ENCODE measurements around the gene FEV. TPM values are rescaled to one million over a fixed set of nuclear protein-coding genes. Genes with fewer than 3 reads are reported as not detected.
A peak's percentile ranks its signal among the peaks of the same experiment; 100 is the strongest.

The FEV gene
- total RNA-seq, 1 donor: not detected

GRCh38 chr2:218961651-218962570, 23.1 kb downstream of the FEV start:
- peaks cover 64% of the 10 kb centered on the region for H3K27me3 ChIP-seq (ENCODE audit: insufficient read depth, low read length)
- H4K20me1 ChIP-seq (ENCODE audit: insufficient read depth, low read length): no peaks in the 10 kb centered on the region
- no peak overlapping the region for H3K4me3 ChIP-seq (ENCODE audit: insufficient read depth, low read length)
- H3K4me1 ChIP-seq (ENCODE audit: insufficient read depth, low read length): no peaks in the 10 kb centered on the region
- no peak overlapping the region for H2AFZ ChIP-seq (ENCODE audit: low read length)
- no peaks in the 10 kb centered on the region for H3K9me3 ChIP-seq (ENCODE audit: low read depth, low read length)
- TF ChIP-seq, protein P1, sequence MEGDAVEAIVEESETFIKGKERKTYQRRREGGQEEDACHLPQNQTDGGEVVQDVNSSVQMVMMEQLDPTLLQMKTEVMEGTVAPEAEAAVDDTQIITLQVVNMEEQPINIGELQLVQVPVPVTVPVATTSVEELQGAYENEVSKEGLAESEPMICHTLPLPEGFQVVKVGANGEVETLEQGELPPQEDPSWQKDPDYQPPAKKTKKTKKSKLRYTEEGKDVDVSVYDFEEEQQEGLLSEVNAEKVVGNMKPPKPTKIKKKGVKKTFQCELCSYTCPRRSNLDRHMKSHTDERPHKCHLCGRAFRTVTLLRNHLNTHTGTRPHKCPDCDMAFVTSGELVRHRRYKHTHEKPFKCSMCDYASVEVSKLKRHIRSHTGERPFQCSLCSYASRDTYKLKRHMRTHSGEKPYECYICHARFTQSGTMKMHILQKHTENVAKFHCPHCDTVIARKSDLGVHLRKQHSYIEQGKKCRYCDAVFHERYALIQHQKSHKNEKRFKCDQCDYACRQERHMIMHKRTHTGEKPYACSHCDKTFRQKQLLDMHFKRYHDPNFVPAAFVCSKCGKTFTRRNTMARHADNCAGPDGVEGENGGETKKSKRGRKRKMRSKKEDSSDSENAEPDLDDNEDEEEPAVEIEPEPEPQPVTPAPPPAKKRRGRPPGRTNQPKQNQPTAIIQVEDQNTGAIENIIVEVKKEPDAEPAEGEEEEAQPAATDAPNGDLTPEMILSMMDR (IDR thresholded peaks at IDR 0.05; ENCODE audit: extremely low read depth, low read depth, low read length): no peak
- H3K27ac ChIP-seq (ENCODE audit: low read depth, low read length): no peak overlapping the region
- H3K36me3 ChIP-seq (ENCODE audit: insufficient read depth, low read length): no peaks in the 10 kb centered on the region
- DNase-seq (ENCODE audit: insufficient read length, low spot score, missing footprints): peak; percentile 91
- H3K79me2 ChIP-seq (ENCODE audit: insufficient read depth, low read length): no peaks in the 10 kb centered on the region
- H3K4me2 ChIP-seq (ENCODE audit: insufficient read depth, low read length): no peak overlapping the region

- Histone ChIP-seq H3K9me3 (ENCODE audit: low read depth, low read length) (no peaks in the 10 kb centered on the region), H3K4me2 (ENCODE audit: insufficient read depth, low read length) (no peak overlapping the region), H4K20me1 (ENCODE audit: insufficient read depth, low read length) (no peaks in the 10 kb centered on the region), H2AFZ (ENCODE audit: low read length) (no peak overlapping the region), H3K79me2 (ENCODE audit: insufficient read depth, low read length) (no peaks in the 10 kb centered on the region), H3K4me1 (ENCODE audit: insufficient read depth, low read length) (no peaks in the 10 kb centered on the region), H3K4me3 (ENCODE audit: insufficient read depth, low read length) (no peak overlapping the region), H3K27ac (ENCODE audit: low read depth, low read length) (no peak overlapping the region), H3K27me3 (ENCODE audit: insufficient read depth, low read length) (peaks cover 71% of the 10 kb centered on the region), H3K36me3 (ENCODE audit: insufficient read depth, low read length) (no peaks in the 10 kb centered on the region)
- peak; percentile 88 for DNase-seq (ENCODE audit: insufficient read length, low spot score, missing footprints)
- TF ChIP-seq, protein P1 (IDR thresholded peaks at IDR 0.05; ENCODE audit: extremely low read depth, low read depth, low read length): no peak
These were observed 23.8 kb downstream of the FEV start for GRCh38 chr2:218961229-218961628.

GRCh38 chr2:218960309-218961165, 24.4 kb downstream of the FEV start:
- TF ChIP-seq, protein P1 (IDR thresholded peaks at IDR 0.05; ENCODE audit: extremely low read depth, low read depth, low read length): no peak
- Histone ChIP-seq H2AFZ (ENCODE audit: low read length) (no peak overlapping the region), H3K4me3 (ENCODE audit: insufficient read depth, low read length) (no peak overlapping the region), H3K4me2 (ENCODE audit: insufficient read depth, low read length) (no peak overlapping the region), H3K9me3 (ENCODE audit: low read depth, low read length) (no peaks in the 10 kb centered on the region), H3K27me3 (ENCODE audit: insufficient read depth, low read length) (peaks cover 75% of the 10 kb centered on the region), H3K36me3 (ENCODE audit: insufficient read depth, low read length) (no peaks in the 10 kb centered on the region), H3K4me1 (ENCODE audit: insufficient read depth, low read length) (no peaks in the 10 kb centered on the region), H4K20me1 (ENCODE audit: insufficient read depth, low read length) (no peaks in the 10 kb centered on the region), H3K79me2 (ENCODE audit: insufficient read depth, low read length) (no peaks in the 10 kb centered on the region), H3K27ac (ENCODE audit: low read depth, low read length) (no peak overlapping the region)
- DNase-seq (ENCODE audit: insufficient read length, low spot score, missing footprints): no peak

Data from osteoblast (primary cell).